CD4-positive, alpha-beta T cell treated with Interleukin-15 for 1 hour (primary cell): Measurements from ENCODE around the gene ADRA2B.
A peak's percentile ranks its signal among the peaks of the same experiment; 100 is the strongest.
"Not testable (repeated sequence)": the region's sequence is repeated elsewhere in the genome, so short reads cannot be mapped to it uniquely, and the experiment has no call there.

Experiments used
- DNase-seq: peaks from one replicate; pipeline ENCODE4 v3.0.0-alpha.2; 2020

ADRA2B gene

GRCh38 chr2:96116424-96116878, at the start of gene ADRA2B:
TSS of gene ADRA2B (minus strand) at chr2:96116571. CDS start at chr2:96116149, 422 bp downstream.
- peak; percentile 82 for DNase-seq

GRCh38 chr2:96164459-96165184, 48.3 kb upstream of the ADRA2B start:
- DNase-seq: peak; percentile 69

- peak; percentile 74 for DNase-seq
Observed at GRCh38 chr2:96163768-96164429, 47.5 kb upstream of the ADRA2B start.

GRCh38 chr2:96163415-96163767, 47.0 kb upstream of the ADRA2B start:
- DNase-seq: no peak

GRCh38 chr2:96161898-96162297, 45.5 kb upstream of the ADRA2B start:
- no peak for DNase-seq

- DNase-seq: not testable (repeated sequence)
Observed at GRCh38 chr2:96160366-96160765, 44.0 kb upstream of the ADRA2B start.

GRCh38 chr2:96159084-96159830, 42.9 kb upstream of the ADRA2B start:
- DNase-seq: no peak

- no peak for DNase-seq
Observed at GRCh38 chr2:96158554-96158940, 42.2 kb upstream of the ADRA2B start.

GRCh38 chr2:96157649-96158553, 41.5 kb upstream of the ADRA2B start:
- peak; percentile 80 for DNase-seq

GRCh38 chr2:96156926-96157648, 40.7 kb upstream of the ADRA2B start:
- peak; percentile 51 for DNase-seq

- DNase-seq: no peak
Observed at GRCh38 chr2:96156011-96156820, 39.8 kb upstream of the ADRA2B start.

- no peak for DNase-seq
Observed at GRCh38 chr2:96154506-96155380, 38.4 kb upstream of the ADRA2B start.

GRCh38 chr2:96153991-96154431, 37.6 kb upstream of the ADRA2B start:
- no peak for DNase-seq

- DNase-seq: no peak
Observed at GRCh38 chr2:96153291-96153713, 36.9 kb upstream of the ADRA2B start.

GRCh38 chr2:96152304-96153161, 36.2 kb upstream of the ADRA2B start:
- DNase-seq: no peak

- no peak for DNase-seq
Observed at GRCh38 chr2:96151595-96152303, 35.4 kb upstream of the ADRA2B start.

GRCh38 chr2:96150791-96151594, 34.6 kb upstream of the ADRA2B start:
- DNase-seq: no peak
